Amygdala (tissue), 56 donors: Measurements from ENCODE around the gene CNTNAP2.

Experiments used
- DNase-seq, 56 donors: peaks; one replicate each; lab custom pipeline; 2025; lab: John Stamatoyannopoulos, UW

Gene CNTNAP2

DNA sequence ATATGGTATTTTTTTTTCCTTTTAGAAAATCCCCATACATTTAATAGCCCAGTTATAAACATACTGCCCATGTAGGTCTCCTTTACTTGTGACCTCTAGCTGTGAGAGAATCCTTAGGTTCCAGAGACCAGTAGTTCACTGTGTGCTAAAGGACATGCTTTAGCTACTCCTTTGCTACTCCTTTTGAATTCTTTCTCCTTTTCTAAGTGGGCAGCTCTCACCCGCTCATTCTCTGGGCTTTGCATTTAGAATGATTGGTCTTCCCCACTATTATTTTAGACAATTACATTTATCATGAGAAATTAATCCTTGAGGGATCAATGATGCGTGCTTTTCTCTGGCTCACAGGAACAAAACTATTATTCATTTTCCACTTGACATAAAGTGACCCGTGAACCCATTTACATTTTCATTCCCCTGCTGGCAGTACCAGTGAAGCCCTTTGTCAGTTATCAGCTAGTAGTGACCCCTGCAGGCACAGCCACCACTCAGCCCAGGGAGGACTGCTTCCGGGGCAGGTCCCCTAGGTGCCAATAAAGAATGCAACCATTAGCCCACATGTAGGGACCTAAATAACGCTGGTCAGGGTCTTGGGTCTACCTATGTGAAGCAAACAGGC lies 844.3 kb downstream of the CNTNAP2 start:
- peak in 2 of 56 donors; percentile 1 to 8 for DNase-seq

DNA sequence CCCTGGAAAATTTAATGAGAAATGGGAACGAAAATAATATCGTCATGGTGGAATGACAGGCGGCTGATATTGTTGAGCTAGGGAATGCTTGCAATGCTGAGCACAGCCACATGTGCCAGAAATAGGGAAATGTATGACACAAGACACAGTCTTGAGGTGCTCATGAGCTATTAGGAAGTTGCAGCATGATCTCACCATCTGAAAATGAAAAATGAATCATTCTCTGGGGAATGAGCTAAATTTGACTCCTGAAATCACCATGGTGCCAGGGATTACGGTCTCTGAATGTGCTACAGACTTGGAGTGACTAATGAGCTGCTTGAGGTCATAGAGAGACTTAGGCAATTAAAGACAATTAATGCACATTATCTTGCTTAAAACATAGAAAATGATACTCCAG lies 845.0 kb downstream of the CNTNAP2 start:
- DNase-seq, result no peak

DNA sequence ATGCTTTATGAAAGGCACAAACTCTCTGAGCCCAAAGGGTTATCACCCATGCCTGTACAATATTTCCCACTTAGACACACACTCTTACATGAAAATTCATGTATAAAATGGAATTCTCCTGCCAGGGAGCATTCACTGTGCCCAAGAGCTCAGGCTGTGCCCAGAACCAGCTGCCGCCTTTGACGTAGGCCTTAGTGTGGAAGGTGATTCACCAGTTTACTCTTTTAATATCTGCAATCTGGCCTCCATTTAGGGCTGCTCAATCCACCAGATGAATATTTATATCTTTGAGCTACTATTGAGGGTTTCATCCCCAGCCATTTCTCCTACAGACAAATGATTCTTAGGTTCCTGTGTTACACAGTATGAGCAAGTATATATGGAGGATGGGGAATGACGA lies 849.7 kb downstream of the CNTNAP2 start:
- peak in 1 of 56 donors; percentile 3 for DNase-seq

DNA sequence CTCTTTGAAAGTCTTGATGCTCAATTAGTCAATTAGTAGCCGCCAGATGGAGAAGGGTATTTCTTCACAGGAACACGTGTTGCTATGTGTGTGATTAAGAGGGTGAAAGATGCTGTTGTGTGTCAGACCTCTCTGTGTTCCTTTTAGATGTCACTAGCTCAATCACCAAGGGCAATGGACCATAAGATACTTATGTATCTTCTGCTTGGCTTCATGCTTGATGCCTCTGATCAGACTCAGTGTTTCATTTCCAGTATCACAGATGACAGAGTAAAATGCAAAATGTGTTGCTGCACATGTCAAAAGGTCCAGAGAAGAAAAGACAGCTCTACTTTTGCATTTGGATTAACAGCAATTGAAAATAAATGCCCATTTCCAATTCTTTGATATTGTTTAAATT lies 865.9 kb downstream of the CNTNAP2 start:
- DNase-seq, result no peak

DNA sequence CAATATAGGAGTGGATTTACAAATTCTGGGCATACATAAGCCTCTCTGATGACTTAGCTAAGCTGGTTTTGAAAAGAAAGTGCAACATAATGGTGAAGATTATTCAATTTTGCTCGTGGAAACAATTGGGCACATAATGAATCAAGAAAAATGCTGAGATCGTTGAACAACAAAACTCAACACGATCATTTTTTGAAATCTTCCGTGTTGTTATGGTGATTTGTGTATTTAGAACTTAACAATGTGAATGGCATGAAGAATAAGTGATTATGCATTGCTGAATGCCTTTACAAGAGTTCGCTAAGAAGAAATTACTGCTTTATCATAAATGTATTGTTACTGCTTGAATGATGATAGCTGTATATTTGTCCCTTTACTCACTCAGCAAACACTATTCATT lies 875.0 kb downstream of the CNTNAP2 start:
- DNase-seq, result no peak

GRCh38 chr7:146993764-146994163 lies 877.2 kb downstream of the CNTNAP2 start:
- DNase-seq, result no peak

GRCh38 chr7:147008530-147008929 lies 891.9 kb downstream of the CNTNAP2 start:
- DNase-seq, result no peak

- no peak for DNase-seq
Observed at GRCh38 chr7:147012666-147013065, 896.1 kb downstream of the CNTNAP2 start.

DNA sequence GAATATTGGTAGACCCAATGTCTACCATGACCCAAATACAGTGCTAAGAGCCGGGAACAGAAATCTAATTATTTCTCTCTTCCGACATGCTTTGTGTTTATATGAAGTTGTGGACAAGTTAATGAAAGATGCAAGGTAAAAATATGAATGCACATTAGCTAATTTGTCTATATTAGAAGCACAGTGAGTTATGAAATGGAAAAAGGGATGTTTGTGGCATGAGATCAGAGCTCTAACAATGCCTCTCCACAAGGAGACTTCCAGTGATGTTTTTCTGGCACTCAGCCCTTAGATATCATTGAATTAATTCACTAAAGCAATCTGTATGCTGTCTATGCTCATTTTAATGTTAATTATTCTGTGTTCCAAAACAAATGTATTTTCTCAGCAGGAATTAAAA lies 897.2 kb downstream of the CNTNAP2 start:
- DNase-seq, result no peak

GRCh38 chr7:147014286-147014955 lies 897.8 kb downstream of the CNTNAP2 start:
- DNase-seq, result peak in 3 of 56 donors; percentile 4 to 22 (median 10)

DNA sequence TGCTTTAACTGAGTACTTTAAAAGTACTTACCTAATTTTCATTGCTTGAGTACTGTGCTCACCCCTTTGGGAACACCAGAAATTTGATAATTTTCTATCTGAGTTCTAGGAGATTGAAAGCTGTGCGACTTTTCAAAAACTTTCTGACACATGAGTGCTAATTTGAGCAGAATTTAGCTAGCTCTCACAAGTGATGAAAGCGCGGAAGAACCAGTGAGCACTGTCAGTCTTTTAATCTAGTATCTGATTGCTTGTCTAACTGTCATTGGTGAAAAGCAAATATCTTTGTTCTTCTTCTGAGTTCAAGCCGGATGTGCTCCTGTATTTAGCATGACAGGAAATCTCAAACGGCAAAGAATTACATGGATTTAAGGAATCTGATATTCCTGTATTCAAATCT lies 899.4 kb downstream of the CNTNAP2 start:
- DNase-seq, result no peak

GRCh38 chr7:147022056-147022455 lies 905.5 kb downstream of the CNTNAP2 start:
- DNase-seq, result no peak

- DNase-seq, result no peak
Observed at GRCh38 chr7:147023440-147023839, 906.8 kb downstream of the CNTNAP2 start.

- DNase-seq, result no peak
Observed at GRCh38 chr7:147029953-147030352, 913.4 kb downstream of the CNTNAP2 start.

DNA sequence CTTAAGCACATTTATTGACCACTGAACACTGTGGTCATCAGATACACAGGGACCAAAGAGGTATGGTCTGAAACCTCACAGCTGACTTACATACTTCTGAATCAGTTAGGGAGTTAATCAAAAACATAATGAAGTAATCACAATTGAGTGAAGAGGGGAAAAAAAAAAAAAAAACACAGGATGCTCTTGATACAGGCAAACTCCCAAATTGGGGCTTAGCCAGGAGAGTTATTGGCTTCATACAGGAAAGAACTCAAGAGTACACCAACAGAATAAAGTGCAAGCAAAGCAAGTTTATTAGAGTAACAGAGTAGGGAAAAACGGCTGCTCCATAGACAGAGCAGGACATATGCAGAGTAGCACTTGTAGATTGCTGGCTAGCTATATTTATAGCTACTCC lies 917.0 kb downstream of the CNTNAP2 start:
- no peak for DNase-seq

GRCh38 chr7:147041438-147041837 lies 924.8 kb downstream of the CNTNAP2 start:
- DNase-seq, result no peak

DNA sequence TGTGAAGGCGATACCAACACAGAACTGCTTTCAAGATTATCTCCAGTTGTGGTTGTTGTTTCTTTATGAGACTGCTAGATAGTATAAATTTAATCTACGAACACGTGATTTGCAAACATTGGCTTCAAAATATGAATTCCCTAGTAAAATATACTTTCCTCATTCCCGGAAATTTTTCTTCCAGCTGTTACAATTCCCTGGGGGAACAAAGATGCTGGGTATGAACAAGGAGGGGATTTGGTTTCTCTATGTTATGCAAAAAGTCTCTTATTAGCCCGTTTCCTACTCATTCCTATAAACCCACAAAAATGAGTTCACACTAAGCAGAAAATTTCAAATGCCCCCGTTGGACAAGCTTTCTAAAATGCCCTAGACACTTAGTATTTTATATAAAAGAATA lies 928.3 kb downstream of the CNTNAP2 start:
- no peak for DNase-seq

DNA sequence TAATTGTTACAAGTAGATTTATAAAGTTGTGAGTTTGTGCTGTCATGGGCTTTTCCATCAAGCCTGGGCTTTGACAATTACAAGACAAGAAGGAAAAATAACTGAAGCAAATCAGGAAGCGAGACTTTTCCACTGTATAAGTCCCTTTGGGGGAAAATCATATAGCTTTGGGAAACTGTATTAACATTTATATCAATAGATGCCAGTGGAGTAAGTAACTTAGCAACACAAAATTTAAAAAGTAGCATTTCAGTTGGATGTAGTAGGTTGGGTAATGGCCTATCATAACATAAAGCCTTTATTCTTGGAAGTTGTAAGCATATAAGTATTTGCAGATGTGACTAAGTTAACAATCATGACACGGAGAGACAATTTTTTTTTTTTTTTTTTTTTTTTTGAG lies 931.1 kb downstream of the CNTNAP2 start:
- DNase-seq, result no peak

GRCh38 chr7:147048864-147049263 lies 932.3 kb downstream of the CNTNAP2 start:
- no peak for DNase-seq

DNA sequence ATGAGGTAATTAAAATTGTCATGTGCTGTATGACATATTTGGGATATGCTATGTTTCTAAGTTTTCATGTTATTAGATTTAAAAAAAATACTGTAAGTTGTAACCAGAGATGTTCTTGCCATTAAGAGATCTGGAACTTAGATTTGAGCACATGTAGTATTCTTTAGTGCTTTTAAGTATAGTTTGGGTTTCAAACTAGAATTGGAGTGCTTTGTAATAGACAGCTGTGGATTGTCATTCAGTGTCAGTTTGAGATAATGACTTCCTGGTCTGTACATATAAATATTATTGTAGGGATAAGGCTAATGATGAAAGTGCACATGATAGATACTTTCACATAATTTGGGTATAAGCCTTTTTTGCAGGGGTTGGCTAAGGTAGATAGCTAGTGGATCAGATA lies 936.2 kb downstream of the CNTNAP2 start:
- no peak for DNase-seq

DNA sequence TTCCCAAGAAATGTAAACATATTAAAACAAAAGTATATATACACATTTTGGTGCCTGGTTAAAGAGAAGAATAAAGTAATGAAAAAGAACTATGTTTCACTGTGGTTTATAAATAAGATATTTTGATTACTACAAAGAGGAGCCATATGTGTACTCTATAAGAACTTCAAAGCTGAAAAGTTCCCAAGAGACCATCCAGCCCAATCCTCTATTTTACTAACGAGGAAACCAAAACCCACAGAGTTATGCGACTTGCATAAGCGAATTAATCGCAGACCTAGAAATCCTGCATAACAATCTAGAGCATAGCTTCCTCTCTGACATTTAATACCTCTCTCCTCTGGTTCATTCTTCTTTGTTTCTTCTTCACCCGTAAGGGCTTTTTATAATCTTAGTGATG lies 937.1 kb downstream of the CNTNAP2 start:
- no peak for DNase-seq

- DNase-seq, result no peak
Observed at GRCh38 chr7:147060070-147060469, 943.5 kb downstream of the CNTNAP2 start.

DNA sequence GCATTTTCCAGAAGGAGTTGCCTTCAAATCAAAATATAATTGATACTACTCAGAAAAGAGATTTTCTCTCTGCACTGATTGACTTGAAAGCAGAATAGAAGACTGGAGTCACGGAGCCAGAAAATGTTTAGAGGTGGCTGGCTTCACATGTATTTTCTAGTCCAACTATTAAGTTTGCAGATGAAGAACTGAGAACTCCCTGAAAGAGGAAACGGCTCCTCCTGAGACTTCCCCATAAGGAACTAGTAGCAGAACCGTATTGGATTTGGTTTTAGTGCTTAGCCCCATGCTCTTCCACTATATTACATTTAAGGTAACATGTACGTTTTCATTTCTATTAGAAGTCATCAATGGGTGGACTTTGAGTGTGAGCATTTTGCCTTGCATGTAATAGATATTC lies 946.3 kb downstream of the CNTNAP2 start:
- DNase-seq, result no peak
